Lower leg skin (tissue), 4 donors: Measurements from ENCODE around the gene GPR157. TPM values are rescaled to one million over a fixed set of nuclear protein-coding genes. Genes with fewer than 3 reads are reported as not detected.

Source experiments
- DNase-seq, 2 donors: peaks; one replicate each; pipeline ENCODE4 v3.0.0-alpha.2; 2019; ENCODE audit warnings: low spot score in 2 of 2
- H3K4me3 ChIP-seq: fragments of 200-600 bp; sonication (generic); 2 replicates; pipeline ENCODE4 v1.5.1; 2017; ENCODE audit warnings: mild to moderate bottlenecking, low read depth; ENCODE audit not compliant: poor library complexity, severe bottlenecking
- POLR2A ChIP-seq, 2 donors: fragments of 450-650 bp; IDR thresholded peaks; one replicate each; pipeline ENCODE4 v1.6.1; 2016 to 2017; ENCODE audit warnings: antibody characterized with exemption in 2 of 2, mild to moderate bottlenecking in 1 of 2, moderate library complexity in 1 of 2
- WGBS, 2 donors: methylation state at CpG; one replicate each; pipeline ENCODE4 v1.1.5; 2018; 5-methylcytosine and 5-hydroxymethylcytosine counted together
- intact Hi-C: fragments of 100-400 bp; cut with DNase I; formaldehyde crosslinking; loops from one replicate; pipeline ENCODE4 v1.15.0; 2023; ENCODE audit warnings: low total_unique reads
- total RNA-seq, 4 donors: library from RNA; depleted of rRNA; stranded (reverse); fragments of >200 nt; gene quantifications; one replicate each; pipeline ENCODE4 v1.1.0, GENCODE V29; 2016
- TF ChIP-seq, protein P1 (sequence below), 3 donors: fragments of 450-650 bp; IDR thresholded peaks; one replicate each; pipeline ENCODE4 v1.5.1; 2016; ENCODE audit warnings: antibody characterized with exemption in 3 of 3, mild to moderate bottlenecking in 3 of 3, moderate library complexity in 2 of 3

Gene GPR157
- total RNA-seq, 4 donors from 2014 or later, result 49.5 to 95.7 (median 60.8) TPM

DNA sequence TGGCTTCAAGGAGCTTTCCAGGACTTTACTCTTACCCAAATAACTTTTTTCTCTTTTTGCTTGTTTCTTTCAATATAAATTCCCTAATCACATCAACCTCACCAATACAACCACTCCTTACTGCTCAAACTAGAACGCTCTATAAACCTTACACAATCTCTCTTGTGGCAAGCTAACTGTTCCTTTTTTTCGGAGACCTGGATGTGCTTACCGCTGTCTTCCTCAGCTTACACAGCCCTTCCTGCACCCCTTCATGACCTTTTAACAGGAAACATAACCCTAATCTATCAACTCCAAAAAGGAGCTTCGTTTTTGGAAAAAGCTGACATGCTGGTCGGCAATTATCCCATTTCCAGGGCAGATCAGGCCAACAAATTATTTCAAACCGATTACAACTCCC, 35.3 kb downstream of the GPR157 start:
- 36 to 40% methylated on average over 6 of the region's 6 CpGs for WGBS, 2 donors
- DNase-seq, result no peak
- no peak overlapping the region for H3K4me3 ChIP-seq

DNA sequence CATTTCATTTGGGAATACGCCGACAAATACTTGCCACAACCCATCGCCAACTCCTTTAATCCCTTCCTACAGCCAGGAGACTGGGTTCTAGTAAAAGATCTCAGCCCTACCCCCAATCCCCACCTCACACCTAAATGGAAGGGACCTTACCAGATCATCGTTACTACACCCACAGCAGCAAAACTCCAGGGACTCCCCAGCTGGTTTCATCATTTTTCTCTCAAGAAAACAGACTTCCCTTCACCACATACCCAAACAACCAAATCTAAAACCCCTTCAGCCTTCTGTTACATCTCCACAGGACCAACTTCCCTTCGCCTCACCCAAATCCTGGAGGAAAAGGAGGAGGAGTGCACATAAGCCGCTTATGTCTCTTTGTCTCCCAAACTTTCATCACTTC, 35.8 kb downstream of the GPR157 start:
- H3K4me3 ChIP-seq, result no peak overlapping the region
- WGBS, 2 donors, result 77 to 80% methylated on average over 6 of the region's 6 CpGs
- intact Hi-C loops, result no loop called here
- no peak for TF ChIP-seq POLR2A (IDR thresholded peaks at IDR 0.05)
- TF ChIP-seq, protein P1, sequence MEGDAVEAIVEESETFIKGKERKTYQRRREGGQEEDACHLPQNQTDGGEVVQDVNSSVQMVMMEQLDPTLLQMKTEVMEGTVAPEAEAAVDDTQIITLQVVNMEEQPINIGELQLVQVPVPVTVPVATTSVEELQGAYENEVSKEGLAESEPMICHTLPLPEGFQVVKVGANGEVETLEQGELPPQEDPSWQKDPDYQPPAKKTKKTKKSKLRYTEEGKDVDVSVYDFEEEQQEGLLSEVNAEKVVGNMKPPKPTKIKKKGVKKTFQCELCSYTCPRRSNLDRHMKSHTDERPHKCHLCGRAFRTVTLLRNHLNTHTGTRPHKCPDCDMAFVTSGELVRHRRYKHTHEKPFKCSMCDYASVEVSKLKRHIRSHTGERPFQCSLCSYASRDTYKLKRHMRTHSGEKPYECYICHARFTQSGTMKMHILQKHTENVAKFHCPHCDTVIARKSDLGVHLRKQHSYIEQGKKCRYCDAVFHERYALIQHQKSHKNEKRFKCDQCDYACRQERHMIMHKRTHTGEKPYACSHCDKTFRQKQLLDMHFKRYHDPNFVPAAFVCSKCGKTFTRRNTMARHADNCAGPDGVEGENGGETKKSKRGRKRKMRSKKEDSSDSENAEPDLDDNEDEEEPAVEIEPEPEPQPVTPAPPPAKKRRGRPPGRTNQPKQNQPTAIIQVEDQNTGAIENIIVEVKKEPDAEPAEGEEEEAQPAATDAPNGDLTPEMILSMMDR (IDR thresholded peaks at IDR 0.05), result no peak
- no peak for DNase-seq

More for the DNA sequence above, 35.3 kb downstream of the GPR157 start:
- intact Hi-C loops, result no loop called here
- TF ChIP-seq, protein P1 (IDR thresholded peaks at IDR 0.05), result no peak
- no peak for TF ChIP-seq POLR2A (IDR thresholded peaks at IDR 0.05)

DNA sequence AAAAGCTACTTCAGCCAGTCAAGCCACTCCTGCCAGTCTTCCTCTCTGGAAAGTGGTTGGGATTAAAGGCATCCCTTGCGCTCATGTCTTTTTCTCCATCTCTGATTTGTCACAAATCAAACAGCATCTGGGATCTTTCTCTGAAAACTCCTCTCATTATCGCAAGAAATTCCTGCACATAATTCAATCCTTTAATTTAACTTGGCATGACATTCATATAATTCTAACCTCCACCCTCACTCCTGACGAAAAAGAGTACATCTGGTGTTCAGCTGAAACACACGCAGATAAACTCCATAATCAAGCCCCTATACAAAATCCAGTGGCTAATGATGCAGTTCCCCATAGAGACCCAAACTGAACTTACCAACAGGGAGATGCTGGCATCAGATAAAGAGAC, 40.1 kb downstream of the GPR157 start:
- intact Hi-C loops, result no loop called here
- no peak overlapping the region for H3K4me3 ChIP-seq
- WGBS, 2 donors, result 44 to 56% methylated on average over 4 of the region's 4 CpGs
- no peak for DNase-seq
- TF ChIP-seq, protein P1 (IDR thresholded peaks at IDR 0.05), result no peak
- TF ChIP-seq POLR2A (IDR thresholded peaks at IDR 0.05), result no peak

DNA sequence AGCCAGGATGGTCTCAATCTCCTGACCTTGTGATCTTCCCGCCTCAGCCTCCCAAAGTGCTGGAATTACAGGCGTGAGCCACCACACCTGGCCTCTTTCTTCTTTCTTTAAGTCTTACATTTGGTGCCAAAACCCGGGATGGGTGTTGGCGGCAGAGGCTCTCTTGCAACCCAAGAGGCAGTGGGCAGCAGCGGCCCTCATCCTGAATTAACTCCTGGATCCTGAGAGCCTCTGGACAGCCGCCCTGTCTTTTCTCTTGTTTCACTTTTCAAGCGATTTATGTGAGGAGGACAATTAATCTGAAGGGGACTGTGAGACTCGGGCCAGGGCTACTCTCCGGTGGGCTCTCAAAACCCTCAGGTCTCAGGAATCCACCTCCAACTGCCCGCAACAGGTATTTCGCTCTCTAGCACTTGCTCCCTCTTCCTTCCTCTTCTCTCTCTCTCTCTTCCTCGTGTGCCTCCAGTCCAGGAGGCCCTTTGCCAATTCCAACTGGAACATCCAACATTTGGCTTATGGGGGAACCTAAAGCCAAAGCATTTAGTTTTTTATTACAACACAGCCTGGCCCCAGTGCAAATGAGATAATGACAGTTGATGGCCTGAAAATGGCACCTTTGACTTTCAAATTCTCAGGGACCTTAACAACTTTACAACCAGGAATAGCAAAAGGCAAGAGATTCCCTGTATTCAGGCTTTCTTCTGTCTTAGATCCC, 41.3 kb downstream of the GPR157 start:
- WGBS, 2 donors, result 81 to 85% methylated on average over 12 of the region's 12 CpGs
- H3K4me3 ChIP-seq, result no peak overlapping the region
- no peak for DNase-seq
- TF ChIP-seq, protein P1 (IDR thresholded peaks at IDR 0.05), result no peak
- no peak for TF ChIP-seq POLR2A (IDR thresholded peaks at IDR 0.05)
- intact Hi-C loops, result no loop called here

DNA sequence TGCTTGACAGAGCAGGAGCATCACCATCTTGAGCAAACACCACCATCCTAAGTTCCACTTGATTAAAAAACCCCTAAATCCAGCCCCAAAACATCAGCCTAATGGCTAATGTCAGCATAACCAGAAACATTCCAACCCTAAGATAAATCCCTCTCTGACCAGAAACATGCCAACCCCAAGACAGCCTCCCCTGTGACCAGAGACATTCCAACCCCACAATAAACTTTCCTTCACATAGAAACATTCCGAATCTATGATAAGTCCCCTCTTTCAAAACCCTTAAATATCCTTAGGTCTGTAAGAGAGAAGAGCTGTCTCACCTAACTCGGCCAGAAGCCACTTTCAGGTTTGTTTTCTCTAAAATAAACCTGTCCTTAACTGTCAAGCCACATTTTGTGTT, 42.1 kb downstream of the GPR157 start:
- WGBS, 2 donors, result 60 to 77% methylated on average over 2 of the region's 2 CpGs
- intact Hi-C loops, result no loop called here

More for the DNA sequence above, 42.1 kb downstream of the GPR157 start:
- TF ChIP-seq, protein P1 (IDR thresholded peaks at IDR 0.05), result no peak
- TF ChIP-seq POLR2A (IDR thresholded peaks at IDR 0.05), result no peak
- DNase-seq, result no peak
- H3K4me3 ChIP-seq, result no peak overlapping the region
